CD4-positive, alpha-beta T cell (primary cell): ENCODE data around the gene CFAP20DC. TPM values are rescaled to one million over a fixed set of nuclear protein-coding genes. Genes with fewer than 3 reads are reported as not detected.

ENCODE experiments used
- ATAC-seq: fragments of 200-7000 bp; cut with Tn5 transposase; one replicate; pipeline ENCODE4 v1.10.0; 2022; ENCODE audit warnings: mild to moderate bottlenecking; ENCODE audit not compliant: poor library complexity
- CTCF ChIA-PET: fragments of 350-600 bp; sonication (Branson Sonifier 250); formaldehyde crosslinking; loops from one replicate; lab custom pipeline; 2021; ENCODE audit warnings: antibody characterized with exemption, inconsistent platforms; lab: Charles Lee
- POLR2A ChIA-PET: fragments of 350-600 bp; sonication (Branson Sonifier 250); formaldehyde crosslinking; loops from one replicate; lab custom pipeline; 2021; ENCODE audit warnings: antibody characterized with exemption, inconsistent platforms; lab: Charles Lee
- DNase-seq, 14 experiments: peaks; one replicate each; pipeline ENCODE4 v3.0.0-alpha.2; 2013 to 2020; ENCODE audit warnings: mixed read lengths in 2 of 14
- H3K27ac ChIP-seq, 2 donors: one replicate each; pipeline versions ENCODE4 v1.5.1 to v1.7.0; 2013; ENCODE audit warnings: low read length in 2 of 2, low read depth in 1 of 2, mild to moderate bottlenecking in 1 of 2
- H3K27me3 ChIP-seq, 2 experiments: 1 replicate in 1 of 2; 2 replicates in 1 of 2; pipeline versions ENCODE4 v1.6.1 to v1.7.0; 2013; ENCODE audit warnings: low read length in 2 of 2, control low read depth in 1 of 2, mild to moderate bottlenecking in 1 of 2, moderate library complexity in 1 of 2; ENCODE audit not compliant: insufficient read depth in 2 of 2, control insufficient read depth in 1 of 2
- H3K36me3 ChIP-seq: one replicate; pipeline ENCODE4 v1.6.1; 2013; ENCODE audit warnings: low read length, control low read depth; ENCODE audit not compliant: insufficient read depth
- H3K4me1 ChIP-seq: one replicate; pipeline ENCODE4 v1.6.1; 2013; ENCODE audit warnings: low read length, control low read depth; ENCODE audit not compliant: insufficient read depth
- H3K4me3 ChIP-seq: one replicate; pipeline ENCODE4 v1.5.1; 2013; ENCODE audit warnings: mild to moderate bottlenecking, low read length, moderate library complexity
- H3K9me3 ChIP-seq, 2 experiments: 1 replicate in 1 of 2; 2 replicates in 1 of 2; pipeline versions ENCODE4 v1.6.1 to v1.7.0; 2013; ENCODE audit warnings: low read length in 2 of 2, mild to moderate bottlenecking in 2 of 2, control low read depth in 1 of 2, moderate library complexity in 1 of 2; ENCODE audit not compliant: control insufficient read depth in 1 of 2, insufficient read depth in 1 of 2
- H3K27ac Mint-ChIP-seq: one replicate; pipeline ENCODE4 v1.8.0; 2020; ENCODE audit warnings: mixed read lengths
- H3K27me3 Mint-ChIP-seq: one replicate; pipeline ENCODE4 v1.8.0; 2021; ENCODE audit warnings: mixed read lengths
- H3K36me3 Mint-ChIP-seq: one replicate; pipeline ENCODE4 v1.8.0; 2021; ENCODE audit warnings: low read depth, mixed read lengths
- H3K4me1 Mint-ChIP-seq: one replicate; pipeline ENCODE4 v1.8.0; 2021; ENCODE audit warnings: low read depth, mixed read lengths
- H3K4me3 Mint-ChIP-seq: one replicate; pipeline ENCODE4 v1.8.0; 2020; ENCODE audit warnings: mild to moderate bottlenecking, mixed read lengths
- H3K9me3 Mint-ChIP-seq: one replicate; pipeline ENCODE4 v1.8.0; 2020; ENCODE audit warnings: mixed read lengths
- intact Hi-C, 2 experiments: fragments of 100-400 bp; cut with DNase I in 1 of 2; cut with micrococcal nuclease in 1 of 2; formaldehyde crosslinking; loops; one replicate each; pipeline versions ENCODE4 v1.15.1 to v1.9.0; 2023 to 2025; cut with DNase I, micrococcal nuclease
- total RNA-seq, 174 experiments: library from RNA in 2 of 174; stranded (reverse) in 2 of 174; gene quantifications; one replicate each; pipeline ENCODE4 v1.2.3 and lab custom pipeline; 2021 to 2026
- TF ChIP-seq, protein P1 (sequence below): fragments of 200-600 bp; IDR thresholded peaks from one replicate; pipeline ENCODE4 v1.8.0; 2022; ENCODE audit warnings: antibody characterized with exemption, mild to moderate bottlenecking

The CFAP20DC gene
- total RNA-seq, 2 experiments from 2014 or later: 0.11 to 0.20 TPM

DNA sequence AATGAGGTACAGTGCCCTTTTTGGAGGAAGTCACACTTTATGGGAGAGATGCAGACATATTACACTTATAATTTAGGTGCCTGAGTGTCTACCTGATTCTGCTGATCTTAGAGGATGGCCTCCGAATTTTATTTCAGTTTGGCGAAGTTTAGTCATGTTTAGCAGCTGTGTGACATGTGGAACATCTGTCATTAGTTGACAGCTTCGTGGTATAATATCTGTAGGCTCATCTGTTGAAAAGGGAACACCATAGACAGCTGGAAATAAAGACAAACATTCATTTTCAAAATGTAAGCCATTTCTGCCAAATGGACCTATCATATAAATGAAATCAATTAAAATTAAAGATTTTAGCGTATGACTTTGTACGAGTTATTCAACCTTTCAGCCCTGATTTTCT is 165.4 kb downstream of the CFAP20DC start:
- Histone ChIP-seq H3K27ac (no peak overlapping the region), H3K4me3 (no peak overlapping the region), H3K4me1 (no peaks in the 10 kb centered on the region), H3K9me3 (no peaks in the 10 kb centered on the region), H3K27me3 (no peaks in the 10 kb centered on the region), H3K36me3 (no peaks in the 10 kb centered on the region)
- intact Hi-C loops: no loop called here
- POLR2A ChIA-PET: no interaction called here
- CTCF ChIA-PET: interaction anchor here (1.0 kb wide), 1 partner anchor 9 kb away, joined by 3 read pairs; no protein-coding TSS in a partner anchor
- no peak for DNase-seq
- Mint-ChIP-seq H3K9me3 (no peaks in the 10 kb centered on the region), H3K27me3 (peaks cover 4% of the 10 kb centered on the region), H3K27ac (no peak overlapping the region), H3K4me3 (no peak overlapping the region), H3K36me3 (no peaks in the 10 kb centered on the region), H3K4me1 (no peaks in the 10 kb centered on the region)
- TF ChIP-seq, protein P1, sequence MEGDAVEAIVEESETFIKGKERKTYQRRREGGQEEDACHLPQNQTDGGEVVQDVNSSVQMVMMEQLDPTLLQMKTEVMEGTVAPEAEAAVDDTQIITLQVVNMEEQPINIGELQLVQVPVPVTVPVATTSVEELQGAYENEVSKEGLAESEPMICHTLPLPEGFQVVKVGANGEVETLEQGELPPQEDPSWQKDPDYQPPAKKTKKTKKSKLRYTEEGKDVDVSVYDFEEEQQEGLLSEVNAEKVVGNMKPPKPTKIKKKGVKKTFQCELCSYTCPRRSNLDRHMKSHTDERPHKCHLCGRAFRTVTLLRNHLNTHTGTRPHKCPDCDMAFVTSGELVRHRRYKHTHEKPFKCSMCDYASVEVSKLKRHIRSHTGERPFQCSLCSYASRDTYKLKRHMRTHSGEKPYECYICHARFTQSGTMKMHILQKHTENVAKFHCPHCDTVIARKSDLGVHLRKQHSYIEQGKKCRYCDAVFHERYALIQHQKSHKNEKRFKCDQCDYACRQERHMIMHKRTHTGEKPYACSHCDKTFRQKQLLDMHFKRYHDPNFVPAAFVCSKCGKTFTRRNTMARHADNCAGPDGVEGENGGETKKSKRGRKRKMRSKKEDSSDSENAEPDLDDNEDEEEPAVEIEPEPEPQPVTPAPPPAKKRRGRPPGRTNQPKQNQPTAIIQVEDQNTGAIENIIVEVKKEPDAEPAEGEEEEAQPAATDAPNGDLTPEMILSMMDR: no peak
- no peak for ATAC-seq

DNA sequence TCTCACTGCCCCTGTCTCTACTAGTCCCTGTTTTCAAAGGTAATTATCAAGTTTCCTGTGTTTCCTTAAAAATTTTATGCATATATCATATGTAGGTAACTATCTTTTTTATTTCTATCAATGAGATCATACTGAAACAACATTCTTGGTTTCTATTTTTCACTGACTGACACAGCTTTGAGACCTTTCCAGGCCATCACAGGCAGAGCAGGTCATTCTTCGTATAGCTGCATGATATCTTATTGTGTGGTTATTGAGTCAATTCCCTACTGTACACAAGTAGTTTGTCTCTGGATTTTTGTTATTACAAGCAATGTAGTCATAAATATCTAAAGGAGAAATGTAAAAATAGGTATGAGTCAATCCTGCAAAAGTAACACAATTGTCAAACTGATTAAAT is 169.6 kb downstream of the CFAP20DC start:
- POLR2A ChIA-PET: interaction anchor here (0.6 kb wide), 1 partner anchor 42 kb away, joined by 3 read pairs; no protein-coding TSS in a partner anchor
- CTCF ChIA-PET: no interaction called here
- H3K4me3 Mint-ChIP-seq: no peak overlapping the region

DNA sequence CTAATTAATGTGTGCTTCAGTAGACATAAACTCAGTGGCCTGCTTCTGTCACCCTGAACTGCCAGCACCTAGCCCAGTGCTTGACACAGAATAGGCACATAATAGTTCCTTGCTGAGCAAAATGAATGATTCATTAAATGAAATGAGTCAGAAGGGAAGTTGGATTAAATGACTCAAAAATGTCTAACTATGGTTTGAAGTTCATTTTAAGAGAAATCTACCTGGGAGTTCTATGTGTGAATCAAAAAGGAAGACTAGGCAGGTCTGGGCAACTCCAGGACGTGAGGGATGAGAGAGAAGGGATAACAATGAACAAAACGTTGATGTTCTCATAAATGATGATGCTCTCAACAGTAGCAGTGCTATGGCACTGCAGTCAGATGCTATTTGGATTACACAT is 175.0 kb downstream of the CFAP20DC start:
- Mint-ChIP-seq H3K4me1 (no peaks in the 10 kb centered on the region), H3K36me3 (no peaks in the 10 kb centered on the region), H3K27me3 (no peaks in the 10 kb centered on the region), H3K4me3 (no peak overlapping the region), H3K9me3 (no peaks in the 10 kb centered on the region), H3K27ac (no peak overlapping the region)
- Histone ChIP-seq H3K4me3 (no peak overlapping the region), H3K36me3 (no peaks in the 10 kb centered on the region), H3K9me3 (no peaks in the 10 kb centered on the region), H3K4me1 (no peaks in the 10 kb centered on the region), H3K27ac (no peak overlapping the region), H3K27me3 (no peaks in the 10 kb centered on the region)
- intact Hi-C loops: no loop called here
- ATAC-seq: no peak
- no peak for DNase-seq
- TF ChIP-seq, protein P1: no peak
- ChIA-PET POLR2A (no interaction called here), CTCF (no interaction called here)

More for the DNA sequence above, 169.6 kb downstream of the CFAP20DC start:
- H3K27me3 ChIP-seq: no peaks in the 10 kb centered on the region
- H3K27ac ChIP-seq: no peak overlapping the region
- TF ChIP-seq, protein P1: no peak
- Mint-ChIP-seq H3K9me3 (no peaks in the 10 kb centered on the region), H3K27ac (no peak overlapping the region), H3K27me3 (no peaks in the 10 kb centered on the region), H3K4me1 (no peaks in the 10 kb centered on the region), H3K36me3 (no peaks in the 10 kb centered on the region)
- H3K4me1 ChIP-seq: no peaks in the 10 kb centered on the region
- H3K9me3 ChIP-seq: no peaks in the 10 kb centered on the region
- intact Hi-C loops: no loop called here
- ATAC-seq (no peak), DNase-seq (no peak)
- no peak overlapping the region for H3K4me3 ChIP-seq
- H3K36me3 ChIP-seq: no peaks in the 10 kb centered on the region
